ENCODE results near the gene ST13.

DNA sequence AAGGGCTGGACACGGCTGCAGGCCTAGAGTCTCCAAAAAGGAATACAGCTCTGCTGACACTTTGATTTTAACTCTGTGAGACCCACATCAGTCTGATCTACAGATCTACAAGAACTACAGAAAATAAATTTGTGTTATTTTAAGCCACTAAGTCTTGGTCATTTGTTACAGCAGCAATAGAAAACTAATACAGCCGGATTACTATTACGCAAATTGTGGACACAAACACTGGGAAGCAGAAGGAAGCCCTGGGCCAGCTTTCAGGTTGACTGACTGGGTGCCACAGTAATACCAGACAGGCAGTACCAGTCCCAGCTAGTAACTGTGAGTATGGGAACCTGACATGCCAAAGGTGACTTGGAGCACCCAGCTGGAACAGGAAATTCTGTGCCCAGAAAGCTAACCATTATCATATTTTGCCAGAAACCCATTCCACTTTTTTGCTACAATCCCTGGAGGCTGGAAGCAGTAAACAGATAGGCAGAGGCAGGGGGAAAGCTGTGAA is 50.7 kb downstream of the ST13 start:
- TF ChIP-seq EP300 (conservative IDR thresholded peaks at IDR 0.05; ENCODE audit: poor library complexity, severe bottlenecking) (no peak), TAF1 (IDR thresholded peaks at IDR 0.05; ENCODE audit: low read depth) (no peak), POLR2AphosphoS5 (IDR thresholded peaks at IDR 0.05) (no peak)

Data from neural cell (in vitro differentiated cells).